22Rv1 (cell line): Measurements from ENCODE around the gene ARHGAP42.

Experiments
- CTCF ChIP-seq: fragments of 450-650 bp; IDR thresholded peaks from 2 replicates; pipeline ENCODE4 v1.5.1; 2017; ENCODE audit warnings: mild to moderate bottlenecking
- ZFX ChIP-seq: fragments of 450-650 bp; IDR thresholded peaks from 2 replicates; pipeline ENCODE4 v1.6.1; 2017; ENCODE audit warnings: antibody characterized with exemption, borderline replicate concordance

GRCh38 chr11:100727410-100727809 lies 40.3 kb downstream of the ARHGAP42 start:
- TF ChIP-seq CTCF (no peak), ZFX (no peak)
